ENCODE results near the gene F2RL3. TPM values are rescaled to one million over a fixed set of nuclear protein-coding genes. Genes with fewer than 3 reads are reported as not detected.

The F2RL3 gene
- total RNA-seq, 4 donors from 2014 or later, result 2.5 to 6.5 (median 5.0) TPM

DNA sequence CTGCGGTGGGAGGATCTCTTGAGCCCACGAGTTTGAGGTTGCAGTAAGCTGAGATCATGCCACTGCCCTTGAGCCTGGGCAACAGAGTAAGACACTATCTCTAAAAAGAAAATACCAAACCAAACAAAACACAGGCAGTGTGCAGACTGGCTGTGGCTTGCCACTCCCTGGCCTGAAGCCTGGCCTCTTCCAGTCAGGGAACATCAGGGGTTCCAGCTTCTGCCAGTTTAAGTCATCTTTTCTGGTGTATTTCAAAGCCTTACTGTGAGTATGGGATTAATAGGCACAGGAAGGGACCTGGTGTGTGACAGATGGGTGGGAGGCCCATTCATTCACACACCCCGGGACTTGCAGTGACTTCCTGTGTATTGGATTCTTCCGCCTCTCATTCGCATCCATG lies 27.0 kb upstream of the F2RL3 start:
- Histone ChIP-seq H3K9me3 (no peaks in the 10 kb centered on the region), H3K27me3 (no peaks in the 10 kb centered on the region), H3K36me3 (peaks cover 36 to 89% (median 74%) of the 10 kb centered on the region in 4 donors), H3K4me1 (no peaks in the 10 kb centered on the region), H3K4me3 (no peak overlapping the region), H3K27ac (replicated peaks in 1 of 4) (no peak overlapping the region)
- WGBS, result 88% methylated on average over 5 of the region's 5 CpGs
- DNase-seq (ENCODE audit: extremely low spot score), result no peak
- TF ChIP-seq EP300 (IDR thresholded peaks at IDR 0.05), result no peak
- TF ChIP-seq POLR2AphosphoS5 (IDR thresholded peaks at IDR 0.05), result no peak
- TF ChIP-seq, protein P1, sequence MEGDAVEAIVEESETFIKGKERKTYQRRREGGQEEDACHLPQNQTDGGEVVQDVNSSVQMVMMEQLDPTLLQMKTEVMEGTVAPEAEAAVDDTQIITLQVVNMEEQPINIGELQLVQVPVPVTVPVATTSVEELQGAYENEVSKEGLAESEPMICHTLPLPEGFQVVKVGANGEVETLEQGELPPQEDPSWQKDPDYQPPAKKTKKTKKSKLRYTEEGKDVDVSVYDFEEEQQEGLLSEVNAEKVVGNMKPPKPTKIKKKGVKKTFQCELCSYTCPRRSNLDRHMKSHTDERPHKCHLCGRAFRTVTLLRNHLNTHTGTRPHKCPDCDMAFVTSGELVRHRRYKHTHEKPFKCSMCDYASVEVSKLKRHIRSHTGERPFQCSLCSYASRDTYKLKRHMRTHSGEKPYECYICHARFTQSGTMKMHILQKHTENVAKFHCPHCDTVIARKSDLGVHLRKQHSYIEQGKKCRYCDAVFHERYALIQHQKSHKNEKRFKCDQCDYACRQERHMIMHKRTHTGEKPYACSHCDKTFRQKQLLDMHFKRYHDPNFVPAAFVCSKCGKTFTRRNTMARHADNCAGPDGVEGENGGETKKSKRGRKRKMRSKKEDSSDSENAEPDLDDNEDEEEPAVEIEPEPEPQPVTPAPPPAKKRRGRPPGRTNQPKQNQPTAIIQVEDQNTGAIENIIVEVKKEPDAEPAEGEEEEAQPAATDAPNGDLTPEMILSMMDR (IDR thresholded peaks at IDR 0.05), result no peak
- no peak for TF ChIP-seq POLR2A (IDR thresholded peaks at IDR 0.05; ENCODE audit: low read depth)
- intact Hi-C loops (cut with DNase I), result no loop called here

DNA sequence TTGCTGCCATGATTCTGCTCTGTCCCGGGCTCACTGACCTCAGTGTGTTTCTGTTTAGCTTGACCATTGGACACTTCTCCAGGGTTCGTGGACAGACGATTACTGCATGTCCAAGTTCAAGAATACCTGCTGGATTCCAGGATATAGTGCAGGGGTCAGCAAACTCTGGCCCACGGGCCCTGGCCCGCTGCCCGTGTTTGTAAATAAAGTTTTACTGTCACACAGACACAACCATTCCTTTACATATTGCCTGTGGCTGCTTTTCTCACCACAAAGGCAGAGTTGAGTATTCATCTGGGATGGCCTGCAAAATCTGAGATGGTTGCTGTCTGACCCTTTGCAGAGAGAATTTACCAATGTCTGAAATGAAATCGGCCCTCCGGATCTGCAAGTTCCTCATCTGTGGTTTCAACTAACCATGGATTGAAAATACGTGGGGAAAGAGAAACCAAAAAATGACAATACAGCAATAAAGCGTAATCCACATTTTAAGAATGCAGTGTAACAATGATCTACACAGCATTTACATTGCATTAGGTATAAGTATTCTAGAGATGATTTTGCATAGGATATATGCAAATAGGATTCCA lies 25.9 kb upstream of the F2RL3 start:
- no peak overlapping the region for H3K27ac ChIP-seq (replicated peaks in 1 of 4)
- TF ChIP-seq, protein P1 (IDR thresholded peaks at IDR 0.05), result no peak
- no peak for TF ChIP-seq POLR2AphosphoS5 (IDR thresholded peaks at IDR 0.05)
- TF ChIP-seq POLR2A (IDR thresholded peaks at IDR 0.05; ENCODE audit: low read depth), result no peak
- TF ChIP-seq EP300 (IDR thresholded peaks at IDR 0.05), result no peak
- H3K27me3 ChIP-seq, result no peaks in the 10 kb centered on the region
- no peak overlapping the region for H3K4me3 ChIP-seq
- 91% methylated on average over 10 of the region's 10 CpGs for WGBS
- intact Hi-C loops (cut with DNase I), result no loop called here
- no peaks in the 10 kb centered on the region for H3K9me3 ChIP-seq
- peaks cover 47 to 93% (median 80%) of the 10 kb centered on the region in 4 donors for H3K36me3 ChIP-seq
- no peak for DNase-seq (ENCODE audit: extremely low spot score)
- no peaks in the 10 kb centered on the region for H3K4me1 ChIP-seq

DNA sequence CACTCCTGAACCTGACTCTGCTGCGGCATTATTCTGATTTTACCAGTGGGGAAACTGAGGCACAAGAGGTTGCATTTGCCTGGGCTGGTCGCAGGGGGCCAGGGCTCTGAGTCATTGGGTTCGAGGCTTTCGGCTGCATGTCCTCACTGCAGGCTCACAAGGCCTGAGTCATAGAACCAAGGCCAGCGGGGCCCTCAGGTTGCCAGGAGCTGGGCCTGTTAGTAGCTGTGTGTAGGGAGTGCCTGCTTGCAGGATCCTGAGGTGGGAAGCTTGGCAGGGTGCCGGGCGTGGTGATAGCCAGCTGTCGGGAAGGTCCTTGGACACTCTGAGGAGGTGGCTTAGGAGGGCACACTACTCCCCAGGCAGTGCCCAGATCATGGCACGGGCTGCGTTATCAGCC lies 21.6 kb upstream of the F2RL3 start:
- peaks cover 83 to 100% (median 100%) of the 10 kb centered on the region in 4 donors for H3K36me3 ChIP-seq
- DNase-seq (ENCODE audit: extremely low spot score), result no peak
- no peak overlapping the region for H3K27ac ChIP-seq (replicated peaks in 1 of 4)
- H3K9me3 ChIP-seq, result no peaks in the 10 kb centered on the region
- H3K4me3 ChIP-seq, result no peak overlapping the region
- WGBS, result 98% methylated on average over 10 of the region's 10 CpGs
- intact Hi-C loops (cut with DNase I), result no loop called here
- TF ChIP-seq, protein P1 (IDR thresholded peaks at IDR 0.05), result no peak
- TF ChIP-seq EP300 (IDR thresholded peaks at IDR 0.05) (no peak), POLR2A (IDR thresholded peaks at IDR 0.05; ENCODE audit: low read depth) (no peak), POLR2AphosphoS5 (IDR thresholded peaks at IDR 0.05) (no peak)
- peaks cover 0 to 4% (median under 1%) of the 10 kb centered on the region in 4 donors for H3K4me1 ChIP-seq
- no peaks in the 10 kb centered on the region for H3K27me3 ChIP-seq

DNA sequence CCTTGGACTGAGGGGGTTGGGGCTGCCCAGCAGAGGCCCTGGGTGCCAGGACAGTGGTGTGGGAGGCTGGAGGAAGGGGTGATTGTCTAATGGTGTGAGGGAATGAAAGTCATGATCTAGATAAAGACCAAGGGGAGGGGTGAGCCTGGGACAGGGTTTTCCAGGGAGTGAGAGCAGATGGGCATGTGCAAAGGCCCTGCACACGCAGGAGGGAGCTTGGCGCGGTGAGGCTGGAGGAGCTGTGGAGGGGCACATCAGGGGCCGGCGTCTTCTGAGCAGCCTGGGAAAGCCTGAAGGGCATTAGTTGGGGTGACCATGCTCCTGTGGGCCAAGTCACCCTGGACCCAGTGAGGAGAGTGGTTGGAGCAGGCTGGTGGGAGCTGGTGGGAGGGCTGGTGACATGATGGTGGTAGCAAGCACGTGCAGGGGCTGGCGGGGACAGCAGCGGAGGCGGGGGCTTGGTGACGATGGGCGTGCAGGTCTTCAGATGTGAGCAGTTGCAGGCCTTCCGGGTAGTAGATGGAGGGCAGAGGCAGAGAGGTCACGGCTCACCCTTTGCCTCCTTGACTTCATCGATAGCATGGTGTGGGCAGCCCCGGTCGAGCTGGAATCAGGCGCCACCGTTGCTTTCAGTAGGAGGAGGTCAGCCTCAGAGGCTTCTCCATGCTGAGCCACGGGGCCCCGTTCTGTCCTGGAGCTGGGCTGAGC lies 20.2 kb upstream of the F2RL3 start:
- DNase-seq (ENCODE audit: extremely low spot score), result no peak
- peaks cover 8 to 18% (median 13%) of the 10 kb centered on the region in 4 donors for H3K4me1 ChIP-seq
- H3K9me3 ChIP-seq, result no peaks in the 10 kb centered on the region
- 94% methylated on average over 18 of the region's 20 CpGs for WGBS
- peaks cover 85 to 100% (median 99%) of the 10 kb centered on the region in 4 donors for H3K36me3 ChIP-seq
- intact Hi-C loops (cut with DNase I), result no loop called here
- no peaks in the 10 kb centered on the region for H3K27me3 ChIP-seq
- TF ChIP-seq EP300 (IDR thresholded peaks at IDR 0.05) (no peak), POLR2A (IDR thresholded peaks at IDR 0.05; ENCODE audit: low read depth) (no peak), POLR2AphosphoS5 (IDR thresholded peaks at IDR 0.05) (no peak)
- TF ChIP-seq, protein P1 (IDR thresholded peaks at IDR 0.05), result no peak
- no peak overlapping the region for H3K4me3 ChIP-seq
- H3K27ac ChIP-seq (replicated peaks in 1 of 4), result no peak overlapping the region

Measured in esophagus muscularis mucosa (tissue), 4 donors.